SK-N-SH (cell line): ENCODE results near the gene KIAA1210. TPM values are rescaled to one million over a fixed set of nuclear protein-coding genes. Genes with fewer than 3 reads are reported as not detected.

ENCODE experiments used
- CTCF ChIA-PET: fragments of 300-600, 350-600 bp; formaldehyde crosslinking; extraction: SDS; loops from one replicate; lab custom pipeline; 2021; lab: Yijun Ruan, JAX
- POLR2A ChIA-PET: fragments of 350-600 bp; sonication (Branson Sonifier 250); formaldehyde crosslinking; extraction: SDS; loops from one replicate; lab custom pipeline; 2020; ENCODE audit warnings: antibody characterized with exemption, inconsistent platforms; lab: Yijun Ruan, JAX
- DNase-seq: peaks from one replicate; pipeline ENCODE4 v3.0.0; 2012
- H2AFZ ChIP-seq: fragments of 200-600 bp; sonication (generic); 2 replicates; pipeline ENCODE4 v1.8.1; 2016; ENCODE audit warnings: antibody characterized with exemption, mild to moderate bottlenecking, low read depth
- H3F3A ChIP-seq: fragments of 200-600 bp; sonication (generic); replicated peaks from 2 replicates; pipeline ENCODE3; 2016; ENCODE audit warnings: antibody characterized with exemption, mild to moderate bottlenecking; ENCODE audit not compliant: insufficient read depth
- H3K27ac ChIP-seq, 2 experiments: fragments of 200-500 bp in 1 of 2; fragments of 200-600 bp in 1 of 2; sonication (Bioruptor generic) in 1 of 2; sonication (generic), shearing (Covaris generic) in 1 of 2; 2 replicates each; pipeline versions ENCODE4 v1.5.1 to v1.6.1; 2014 to 2016; ENCODE audit warnings: low read depth in 2 of 2, inconsistent platforms in 1 of 2, low read length in 1 of 2, mild to moderate bottlenecking in 1 of 2, mixed read lengths in 1 of 2
- H3K27me3 ChIP-seq: fragments of 200-600 bp; sonication (generic), shearing (Covaris generic); 2 replicates; pipeline ENCODE4 v1.6.1; 2016; ENCODE audit warnings: mixed run types; ENCODE audit not compliant: insufficient read depth
- H3K36me3 ChIP-seq, 2 experiments: fragments of 200-500 bp in 1 of 2; fragments of 200-600 bp in 1 of 2; sonication (Bioruptor generic) in 1 of 2; sonication (generic) in 1 of 2; replicated peaks in 1 of 2; 2 replicates each; pipeline versions ENCODE3 to v1.5.1; 2014 to 2016; ENCODE audit warnings: low read length in 1 of 2, mild to moderate bottlenecking in 1 of 2; ENCODE audit not compliant: insufficient read depth in 2 of 2, control insufficient read depth in 1 of 2
- H3K4me1 ChIP-seq, 2 experiments: fragments of 200-500 bp in 1 of 2; fragments of 200-600 bp in 1 of 2; sonication (Bioruptor generic) in 1 of 2; sonication (generic), shearing (Covaris generic) in 1 of 2; 2 replicates each; pipeline versions ENCODE4 v1.5.1 to v1.6.1; 2014 to 2016; ENCODE audit warnings: low read depth in 1 of 2, low read length in 1 of 2, mixed run types in 1 of 2; ENCODE audit not compliant: insufficient read depth in 2 of 2, control insufficient read depth in 1 of 2
- H3K4me2 ChIP-seq: fragments of 200-600 bp; sonication (generic), shearing (Covaris generic); 2 replicates; pipeline ENCODE4 v1.6.1; 2017; ENCODE audit warnings: mixed run types
- H3K4me3 ChIP-seq, 2 experiments: fragments of 200-500 bp in 1 of 2; fragments of 200-600 bp in 1 of 2; sonication (Bioruptor generic) in 1 of 2; sonication (generic), shearing (Covaris generic) in 1 of 2; 2 replicates each; pipeline versions ENCODE4 v1.5.1 to v1.8.1; 2014 to 2016; ENCODE audit warnings: low read depth in 2 of 2, inconsistent platforms in 1 of 2, low read length in 1 of 2, mild to moderate bottlenecking in 1 of 2, mixed read lengths in 1 of 2, moderate library complexity in 1 of 2
- H3K79me2 ChIP-seq: fragments of 200-600 bp; sonication (generic); 2 replicates; pipeline ENCODE4 v1.8.1; 2017; ENCODE audit warnings: mild to moderate bottlenecking; ENCODE audit not compliant: insufficient read depth
- H3K9ac ChIP-seq: fragments of 200-600 bp; sonication (generic); 2 replicates; pipeline ENCODE4 v1.6.1; 2017; ENCODE audit warnings: mixed run types
- H3K9me2 ChIP-seq: fragments of 200-600 bp; sonication (generic); 2 replicates; pipeline ENCODE4 v1.6.1; 2017; ENCODE audit warnings: mixed run types
- H3K9me3 ChIP-seq: fragments of 200-600 bp; sonication (generic); 2 replicates; pipeline ENCODE4 v1.6.1; 2017; ENCODE audit warnings: mixed run types, mild to moderate bottlenecking, moderate library complexity
- H4K20me1 ChIP-seq: fragments of 200-600 bp; sonication (generic); 2 replicates; pipeline ENCODE4 v1.6.1; 2017; ENCODE audit warnings: mild to moderate bottlenecking, mixed run types; ENCODE audit not compliant: insufficient read depth
- CHD2 ChIP-seq: fragments of 150-350 bp; IDR thresholded peaks from 2 replicates; pipeline ENCODE4 v1.6.1; 2018; ENCODE audit warnings: low read length; ENCODE audit not compliant: partially characterized antibody
- ELF1 ChIP-seq: IDR thresholded peaks from 2 replicates; pipeline ENCODE4 v1.4.0; 2012
- EZH2phosphoT487 ChIP-seq: fragments of 200-600 bp; sonication (generic); IDR thresholded peaks from 2 replicates; pipeline ENCODE4 v1.6.1; 2017; ENCODE audit warnings: low read depth, mixed run types, mild to moderate bottlenecking, antibody characterized with exemption, moderate library complexity, borderline replicate concordance
- FOXJ3 ChIP-seq: sonication (generic); formaldehyde crosslinking; IDR thresholded peaks from 2 replicates; pipeline ENCODE4 v1.5.1; 2020; ENCODE audit warnings: mild to moderate bottlenecking, missing genetic modification reagents
- FOXM1 ChIP-seq: IDR thresholded peaks from 2 replicates; pipeline ENCODE4 v1.4.0; 2012; ENCODE audit warnings: low read depth, mild to moderate bottlenecking
- JUND ChIP-seq: IDR thresholded peaks from 2 replicates; pipeline ENCODE4 v1.4.0; 2012
- MEF2A ChIP-seq: IDR thresholded peaks from 2 replicates; pipeline ENCODE4 v1.4.0; 2012; ENCODE audit warnings: low read depth, borderline replicate concordance
- NFIC ChIP-seq: IDR thresholded peaks from 2 replicates; pipeline ENCODE4 v1.4.0; 2012; ENCODE audit warnings: borderline replicate concordance
- NRF1 ChIP-seq: IDR thresholded peaks from 2 replicates; pipeline ENCODE4 v1.6.1; 2012; ENCODE audit warnings: low read depth, mild to moderate bottlenecking, low read length
- POLR2AphosphoS5 ChIP-seq: IDR thresholded peaks from 2 replicates; pipeline ENCODE4 v1.6.1; 2012; ENCODE audit warnings: low read depth, low read length
- RAD21 ChIP-seq: IDR thresholded peaks from 2 replicates; pipeline ENCODE4 v1.6.1; 2012; ENCODE audit warnings: mild to moderate bottlenecking, low read length
- RCOR1 ChIP-seq: fragments of 150-350 bp; IDR thresholded peaks from 2 replicates; pipeline ENCODE4 v1.6.1; 2017; ENCODE audit warnings: antibody characterized with exemption, low read length
- SIN3A ChIP-seq: IDR thresholded peaks from 2 replicates; pipeline ENCODE4 v1.6.1; 2012; ENCODE audit warnings: low read depth, mild to moderate bottlenecking, low read length, moderate library complexity, borderline replicate concordance
- SMC3 ChIP-seq: IDR thresholded peaks from 2 replicates; pipeline ENCODE4 v1.6.1; 2012; ENCODE audit warnings: low read depth, low read length, improper control_type of control experiment
- TCF12 ChIP-seq: IDR thresholded peaks from 2 replicates; pipeline ENCODE4 v1.4.0; 2012
- TEAD4 ChIP-seq: IDR thresholded peaks from 2 replicates; pipeline ENCODE4 v1.4.0; 2012; ENCODE audit warnings: mild to moderate bottlenecking, borderline replicate concordance; ENCODE audit not compliant: insufficient read depth
- WGBS: methylation state at CpG from one replicate; pipeline ENCODE4 v1.1.6; 2017; ENCODE audit warnings: low lambda C conversion rate; 5-methylcytosine and 5-hydroxymethylcytosine counted together
- polyA plus RNA-seq, 3 experiments: library from polyadenylated mRNA; depleted of rRNA; stranded (reverse); fragments of >200 nt; gene quantifications; 2 replicates each; pipeline ENCODE4 v1.2.3, GENCODE V29; 2012
- TF ChIP-seq, protein P1 (sequence below): fragments of 150-350 bp; IDR thresholded peaks from 2 replicates; pipeline ENCODE4 v1.6.1; 2017; ENCODE audit warnings: antibody characterized with exemption, low read length, low read depth, borderline replicate concordance
- TF ChIP-seq, protein P2 (sequence below): fragments of 200-600 bp; sonication (generic); IDR thresholded peaks from 2 replicates; pipeline ENCODE4 v1.6.1; 2017; ENCODE audit warnings: antibody characterized with exemption, mild to moderate bottlenecking, moderate library complexity
- TF ChIP-seq, protein P3 (sequence below): IDR thresholded peaks from 2 replicates; pipeline ENCODE4 v1.6.1; 2012; ENCODE audit warnings: mild to moderate bottlenecking, low read depth, low read length, moderate library complexity
- TF ChIP-seq, protein P4 (sequence below): IDR thresholded peaks from 2 replicates; pipeline ENCODE4; 2012

Gene KIAA1210
- polyA plus RNA-seq, 1 of the 3 experiments (the other 2 are of a cell fraction): not detected

DNA sequence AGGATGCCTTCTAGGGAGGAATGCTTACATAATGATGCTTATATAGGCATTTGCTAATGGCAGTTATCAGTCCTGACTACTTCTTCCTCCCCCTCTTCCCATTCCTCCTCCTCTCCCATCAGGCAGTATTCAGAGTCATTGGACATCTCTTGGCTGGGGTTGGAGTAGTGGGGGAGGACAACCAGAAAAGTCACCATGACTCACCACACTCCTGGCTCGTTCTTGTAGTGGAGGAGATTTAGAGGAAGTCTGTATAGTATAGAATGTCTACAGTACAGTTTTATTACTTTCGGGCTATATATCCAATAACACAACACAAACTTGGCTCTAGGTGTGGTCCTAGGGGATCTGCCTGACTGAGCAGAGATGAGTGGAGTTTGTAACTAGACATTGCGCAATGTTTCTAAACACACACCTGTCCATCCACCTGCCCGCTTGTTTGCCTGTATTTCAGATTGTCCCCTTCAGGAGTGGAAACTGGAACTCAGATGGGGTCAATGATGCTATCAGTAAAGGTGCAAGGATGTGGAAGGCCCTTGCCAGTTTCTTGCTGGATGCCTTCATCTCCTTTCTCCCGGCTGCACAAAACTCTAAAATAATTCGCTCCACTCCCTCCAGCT, 27.9 kb upstream of the KIAA1210 start:
- CTCF ChIA-PET: no interaction called here
- no peak for TF ChIP-seq NFIC
- TF ChIP-seq ELF1: no peak
- TF ChIP-seq, protein P1, sequence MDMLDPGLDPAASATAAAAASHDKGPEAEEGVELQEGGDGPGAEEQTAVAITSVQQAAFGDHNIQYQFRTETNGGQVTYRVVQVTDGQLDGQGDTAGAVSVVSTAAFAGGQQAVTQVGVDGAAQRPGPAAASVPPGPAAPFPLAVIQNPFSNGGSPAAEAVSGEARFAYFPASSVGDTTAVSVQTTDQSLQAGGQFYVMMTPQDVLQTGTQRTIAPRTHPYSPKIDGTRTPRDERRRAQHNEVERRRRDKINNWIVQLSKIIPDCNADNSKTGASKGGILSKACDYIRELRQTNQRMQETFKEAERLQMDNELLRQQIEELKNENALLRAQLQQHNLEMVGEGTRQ: no peak
- TF ChIP-seq, protein P2, sequence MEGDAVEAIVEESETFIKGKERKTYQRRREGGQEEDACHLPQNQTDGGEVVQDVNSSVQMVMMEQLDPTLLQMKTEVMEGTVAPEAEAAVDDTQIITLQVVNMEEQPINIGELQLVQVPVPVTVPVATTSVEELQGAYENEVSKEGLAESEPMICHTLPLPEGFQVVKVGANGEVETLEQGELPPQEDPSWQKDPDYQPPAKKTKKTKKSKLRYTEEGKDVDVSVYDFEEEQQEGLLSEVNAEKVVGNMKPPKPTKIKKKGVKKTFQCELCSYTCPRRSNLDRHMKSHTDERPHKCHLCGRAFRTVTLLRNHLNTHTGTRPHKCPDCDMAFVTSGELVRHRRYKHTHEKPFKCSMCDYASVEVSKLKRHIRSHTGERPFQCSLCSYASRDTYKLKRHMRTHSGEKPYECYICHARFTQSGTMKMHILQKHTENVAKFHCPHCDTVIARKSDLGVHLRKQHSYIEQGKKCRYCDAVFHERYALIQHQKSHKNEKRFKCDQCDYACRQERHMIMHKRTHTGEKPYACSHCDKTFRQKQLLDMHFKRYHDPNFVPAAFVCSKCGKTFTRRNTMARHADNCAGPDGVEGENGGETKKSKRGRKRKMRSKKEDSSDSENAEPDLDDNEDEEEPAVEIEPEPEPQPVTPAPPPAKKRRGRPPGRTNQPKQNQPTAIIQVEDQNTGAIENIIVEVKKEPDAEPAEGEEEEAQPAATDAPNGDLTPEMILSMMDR: no peak
- no peak for TF ChIP-seq SMC3
- TF ChIP-seq EZH2phosphoT487: no peak
- no peak for TF ChIP-seq RCOR1
- no peak for TF ChIP-seq FOXM1
- TF ChIP-seq POLR2AphosphoS5: no peak
- no peak for TF ChIP-seq SIN3A
- no peak for TF ChIP-seq CHD2
- no peak for TF ChIP-seq FOXJ3
- TF ChIP-seq NRF1: no peak
- TF ChIP-seq TEAD4: no peak
- no peak for TF ChIP-seq MEF2A
- no peak for TF ChIP-seq RAD21

DNA sequence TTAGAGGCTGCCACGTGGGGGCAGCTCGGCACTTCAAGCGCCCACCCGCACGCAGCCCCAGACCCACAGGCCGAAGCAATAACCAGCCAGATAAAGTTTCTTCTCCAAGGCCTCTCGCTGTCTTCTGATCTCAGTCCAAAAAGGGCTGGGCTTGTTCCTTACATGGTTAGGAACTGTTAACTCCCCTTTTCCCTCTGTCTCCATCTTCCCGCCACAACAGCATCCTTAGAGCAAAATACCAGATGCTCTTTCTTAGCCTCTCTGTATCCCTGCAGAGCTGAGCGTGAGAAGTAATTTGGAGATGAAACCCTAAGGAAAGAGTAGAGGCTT, 23.4 kb upstream of the KIAA1210 start:
- H3K4me2 ChIP-seq: no peak overlapping the region
- no peak overlapping the region for H2AFZ ChIP-seq
- 30% methylated on average over 5 of the region's 9 CpGs for WGBS
- no peaks in the 10 kb centered on the region for H3F3A ChIP-seq
- no peaks in the 10 kb centered on the region for H3K9me3 ChIP-seq
- no peaks in the 10 kb centered on the region for H3K36me3 ChIP-seq
- H3K27ac ChIP-seq: no peak overlapping the region
- H3K9ac ChIP-seq: no peak overlapping the region
- no peak overlapping the region for H3K4me3 ChIP-seq
- DNase-seq: no peak
- H3K9me2 ChIP-seq: no peaks in the 10 kb centered on the region
- no peaks in the 10 kb centered on the region for H3K79me2 ChIP-seq
- no peaks in the 10 kb centered on the region for H3K4me1 ChIP-seq
- H4K20me1 ChIP-seq: no peaks in the 10 kb centered on the region
- ChIA-PET CTCF (no interaction called here), POLR2A (no interaction called here)
- peaks cover 63% of the 10 kb centered on the region for H3K27me3 ChIP-seq
- TF ChIP-seq SMC3: no peak
- TF ChIP-seq ELF1: no peak
- TF ChIP-seq JUND: no peak
- no peak for TF ChIP-seq TCF12
- TF ChIP-seq, protein P3, sequence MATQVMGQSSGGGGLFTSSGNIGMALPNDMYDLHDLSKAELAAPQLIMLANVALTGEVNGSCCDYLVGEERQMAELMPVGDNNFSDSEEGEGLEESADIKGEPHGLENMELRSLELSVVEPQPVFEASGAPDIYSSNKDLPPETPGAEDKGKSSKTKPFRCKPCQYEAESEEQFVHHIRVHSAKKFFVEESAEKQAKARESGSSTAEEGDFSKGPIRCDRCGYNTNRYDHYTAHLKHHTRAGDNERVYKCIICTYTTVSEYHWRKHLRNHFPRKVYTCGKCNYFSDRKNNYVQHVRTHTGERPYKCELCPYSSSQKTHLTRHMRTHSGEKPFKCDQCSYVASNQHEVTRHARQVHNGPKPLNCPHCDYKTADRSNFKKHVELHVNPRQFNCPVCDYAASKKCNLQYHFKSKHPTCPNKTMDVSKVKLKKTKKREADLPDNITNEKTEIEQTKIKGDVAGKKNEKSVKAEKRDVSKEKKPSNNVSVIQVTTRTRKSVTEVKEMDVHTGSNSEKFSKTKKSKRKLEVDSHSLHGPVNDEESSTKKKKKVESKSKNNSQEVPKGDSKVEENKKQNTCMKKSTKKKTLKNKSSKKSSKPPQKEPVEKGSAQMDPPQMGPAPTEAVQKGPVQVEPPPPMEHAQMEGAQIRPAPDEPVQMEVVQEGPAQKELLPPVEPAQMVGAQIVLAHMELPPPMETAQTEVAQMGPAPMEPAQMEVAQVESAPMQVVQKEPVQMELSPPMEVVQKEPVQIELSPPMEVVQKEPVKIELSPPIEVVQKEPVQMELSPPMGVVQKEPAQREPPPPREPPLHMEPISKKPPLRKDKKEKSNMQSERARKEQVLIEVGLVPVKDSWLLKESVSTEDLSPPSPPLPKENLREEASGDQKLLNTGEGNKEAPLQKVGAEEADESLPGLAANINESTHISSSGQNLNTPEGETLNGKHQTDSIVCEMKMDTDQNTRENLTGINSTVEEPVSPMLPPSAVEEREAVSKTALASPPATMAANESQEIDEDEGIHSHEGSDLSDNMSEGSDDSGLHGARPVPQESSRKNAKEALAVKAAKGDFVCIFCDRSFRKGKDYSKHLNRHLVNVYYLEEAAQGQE: no peak
- no peak for TF ChIP-seq POLR2AphosphoS5
- TF ChIP-seq NRF1: no peak
- no peak for TF ChIP-seq FOXJ3
- no peak for TF ChIP-seq TEAD4
- no peak for TF ChIP-seq EZH2phosphoT487
- TF ChIP-seq, protein P4, sequence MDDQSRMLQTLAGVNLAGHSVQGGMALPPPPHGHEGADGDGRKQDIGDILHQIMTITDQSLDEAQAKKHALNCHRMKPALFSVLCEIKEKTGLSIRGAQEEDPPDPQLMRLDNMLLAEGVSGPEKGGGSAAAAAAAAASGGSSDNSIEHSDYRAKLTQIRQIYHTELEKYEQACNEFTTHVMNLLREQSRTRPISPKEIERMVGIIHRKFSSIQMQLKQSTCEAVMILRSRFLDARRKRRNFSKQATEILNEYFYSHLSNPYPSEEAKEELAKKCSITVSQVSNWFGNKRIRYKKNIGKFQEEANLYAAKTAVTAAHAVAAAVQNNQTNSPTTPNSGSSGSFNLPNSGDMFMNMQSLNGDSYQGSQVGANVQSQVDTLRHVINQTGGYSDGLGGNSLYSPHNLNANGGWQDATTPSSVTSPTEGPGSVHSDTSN: no peak
- TF ChIP-seq, protein P1: no peak

More for the DNA sequence above, 27.9 kb upstream of the KIAA1210 start:
- WGBS: 20% methylated on average over 6 of the region's 6 CpGs
- peaks cover 37% of the 10 kb centered on the region; the same call in 1 of the 2 replicates for H3K27me3 ChIP-seq
- no peaks in the 10 kb centered on the region for H3K9me2 ChIP-seq
- H3K79me2 ChIP-seq: no peaks in the 10 kb centered on the region
- no peak overlapping the region for H2AFZ ChIP-seq
- no peaks in the 10 kb centered on the region for H3K9me3 ChIP-seq
- no peak overlapping the region for H3K4me3 ChIP-seq
- no peak overlapping the region for H3K9ac ChIP-seq
- no peak overlapping the region for H3K27ac ChIP-seq
- no peaks in the 10 kb centered on the region for H3K36me3 ChIP-seq
- H3K4me1 ChIP-seq: no peaks in the 10 kb centered on the region
- no peaks in the 10 kb centered on the region for H3F3A ChIP-seq
- H4K20me1 ChIP-seq: no peaks in the 10 kb centered on the region
- POLR2A ChIA-PET: no interaction called here
- no peak overlapping the region for H3K4me2 ChIP-seq
- no peak for DNase-seq
